HepG2 (cell line): ENCODE results near the gene MSMB. TPM values are rescaled to one million over a fixed set of nuclear protein-coding genes. Genes with fewer than 3 reads are reported as not detected.

ENCODE experiments used
- ADNP ChIP-seq: sonication (generic); formaldehyde crosslinking; IDR thresholded peaks from 2 replicates; pipeline ENCODE4 v1.4.0; 2020; ENCODE audit warnings: missing genetic modification reagents
- CENPT ChIP-seq: sonication (generic); formaldehyde crosslinking; IDR thresholded peaks from 2 replicates; pipeline ENCODE4 v1.8.0; 2022; ENCODE audit warnings: low read depth, mild to moderate bottlenecking, moderate library complexity, missing genetic modification reagents
- CREM ChIP-seq, 2 experiments: sonication (generic) in 1 of 2; formaldehyde crosslinking in 1 of 2; IDR thresholded peaks; 2 replicates each; pipeline versions ENCODE4 v1.4.0 to v1.6.1; 2016 to 2020; ENCODE audit warnings: antibody characterized with exemption in 1 of 2, mild to moderate bottlenecking in 1 of 2, missing genetic modification reagents in 1 of 2
- DNMT1 ChIP-seq: sonication (generic); formaldehyde crosslinking; IDR thresholded peaks from 2 replicates; pipeline ENCODE4 v1.5.1; 2020; ENCODE audit warnings: mild to moderate bottlenecking, missing genetic modification reagents
- DR1 ChIP-seq: sonication (generic); formaldehyde crosslinking; IDR thresholded peaks from 2 replicates; pipeline ENCODE4 v1.8.0; 2021; ENCODE audit warnings: mild to moderate bottlenecking, missing genetic modification reagents, inconsistent platforms
- GATAD2A ChIP-seq: IDR thresholded peaks from 2 replicates; pipeline ENCODE4 v1.6.1; 2016
- HES4 ChIP-seq: sonication (generic); formaldehyde crosslinking; IDR thresholded peaks from 2 replicates; pipeline ENCODE4 v1.9.0; 2021; ENCODE audit warnings: mild to moderate bottlenecking, missing genetic modification reagents, borderline replicate concordance
- KMT2B ChIP-seq: IDR thresholded peaks from 2 replicates; pipeline ENCODE4 v1.6.1; 2016; ENCODE audit warnings: missing genetic modification reagents, missing compliant biosample characterization
- NCOA2 ChIP-seq: sonication (generic); formaldehyde crosslinking; IDR thresholded peaks from 2 replicates; pipeline ENCODE4 v1.8.0; 2022; ENCODE audit warnings: inconsistent platforms
- NFIC ChIP-seq: IDR thresholded peaks from 2 replicates; pipeline ENCODE4 v1.6.1; 2012; ENCODE audit warnings: mild to moderate bottlenecking, low read length, inconsistent platforms
- PAWR ChIP-seq: sonication (generic); formaldehyde crosslinking; IDR thresholded peaks from 2 replicates; pipeline ENCODE4 v1.4.0; 2020; ENCODE audit warnings: missing genetic modification reagents, mild to moderate bottlenecking, borderline replicate concordance
- PHF20 ChIP-seq: sonication (generic); formaldehyde crosslinking; IDR thresholded peaks from 2 replicates; pipeline ENCODE4 v1.5.0; 2020; ENCODE audit warnings: mild to moderate bottlenecking, missing genetic modification reagents
- RXRB ChIP-seq: IDR thresholded peaks from 2 replicates; pipeline ENCODE4 v1.6.1; 2016; ENCODE audit warnings: borderline replicate concordance, missing genetic modification reagents, missing compliant biosample characterization
- SAFB2 ChIP-seq: sonication (generic); formaldehyde crosslinking; IDR thresholded peaks from 2 replicates; pipeline ENCODE4 v1.5.1; 2020; ENCODE audit warnings: missing genetic modification reagents, low read depth, mild to moderate bottlenecking, borderline replicate concordance
- SIN3B ChIP-seq: fragments of 150-350 bp; IDR thresholded peaks from 2 replicates; pipeline ENCODE4 v1.6.1; 2014; ENCODE audit warnings: low read length
- SMAD1 ChIP-seq: sonication (generic); formaldehyde crosslinking; IDR thresholded peaks from 2 replicates; pipeline ENCODE4 v1.4.0; 2020; ENCODE audit warnings: missing genetic modification reagents, low read depth, mild to moderate bottlenecking, borderline replicate concordance
- TSC22D2 ChIP-seq: sonication (generic); formaldehyde crosslinking; IDR thresholded peaks from 2 replicates; pipeline ENCODE4 v1.5.1; 2020; ENCODE audit warnings: missing genetic modification reagents, mild to moderate bottlenecking, borderline replicate concordance
- ZMAT3 ChIP-seq: sonication (generic); formaldehyde crosslinking; conservative IDR thresholded peaks from 2 replicates; pipeline ENCODE4 v1.7.0; 2021; ENCODE audit warnings: missing genetic modification reagents
- ZNF264 ChIP-seq: sonication (generic); formaldehyde crosslinking; IDR thresholded peaks from 2 replicates; pipeline ENCODE4 v1.4.0; 2020; ENCODE audit warnings: missing genetic modification reagents
- ZNF430 ChIP-seq: sonication (generic); formaldehyde crosslinking; IDR thresholded peaks from 2 replicates; pipeline ENCODE4 v1.9.0; 2021; ENCODE audit warnings: mild to moderate bottlenecking, missing genetic modification reagents
- ZNF496 ChIP-seq: sonication (generic); formaldehyde crosslinking; IDR thresholded peaks from 2 replicates; pipeline ENCODE4 v1.8.1; 2023; ENCODE audit warnings: mild to moderate bottlenecking, moderate library complexity, missing genetic modification reagents; ENCODE audit not compliant: insufficient replicate concordance
- ZNF619 ChIP-seq: sonication (generic); formaldehyde crosslinking; IDR thresholded peaks from 2 replicates; pipeline ENCODE4 v1.4.0; 2020; ENCODE audit warnings: mild to moderate bottlenecking, missing genetic modification reagents
- ZNF839 ChIP-seq: sonication (generic); formaldehyde crosslinking; IDR thresholded peaks from 2 replicates; pipeline ENCODE4 v1.4.0; 2020; ENCODE audit warnings: missing genetic modification reagents, mild to moderate bottlenecking, borderline replicate concordance
- polyA plus RNA-seq, 8 experiments: library from polyadenylated mRNA; depleted of rRNA in 3 of 8; stranded (reverse) in 7 of 8; unstranded in 1 of 8; fragments of >200 nt; fragmentation: Illumina TruSeq in 4 of 8; extraction: Trizol in 4 of 8; gene quantifications; 2 replicates each; pipeline versions ENCODE4 v1.2.1 to v1.2.3, GENCODE V29; 2011 to 2016; ENCODE audit warnings: low read depth in 4 of 8, missing spikeins in 1 of 8, mixed read lengths in 1 of 8; ENCODE audit not compliant: insufficient read depth in 1 of 8
- total RNA-seq, 5 experiments: library from RNA; depleted of rRNA; stranded (reverse); fragments of >200 nt; fragmentation: Illumina TruSeq; extraction: Trizol; gene quantifications; 2 replicates each; pipeline ENCODE4 v1.2.3, GENCODE V29; 2016; ENCODE audit warnings: low read depth in 1 of 5
- TF ChIP-seq, protein P1 (sequence below): sonication (generic); formaldehyde crosslinking; IDR thresholded peaks from 2 replicates; pipeline ENCODE4 v1.4.0; 2020; ENCODE audit warnings: missing genetic modification reagents, borderline replicate concordance
- TF ChIP-seq, protein P2 (sequence below): sonication (generic); formaldehyde crosslinking; IDR thresholded peaks from 2 replicates; pipeline ENCODE4 v1.4.0; 2020; ENCODE audit warnings: missing genetic modification reagents, borderline replicate concordance
- TF ChIP-seq, protein P3 (sequence below): sonication (generic); formaldehyde crosslinking; IDR thresholded peaks from 2 replicates; pipeline ENCODE4 v1.8.0; 2022; ENCODE audit warnings: mild to moderate bottlenecking, missing genetic modification reagents, borderline replicate concordance

MSMB gene
- total and polyA plus RNA-seq, 2 of the 13 experiments (the other 11 are each of a cell fraction or from before 2014, with no cell fraction given): 0.84 TPM; not detected in 1

DNA sequence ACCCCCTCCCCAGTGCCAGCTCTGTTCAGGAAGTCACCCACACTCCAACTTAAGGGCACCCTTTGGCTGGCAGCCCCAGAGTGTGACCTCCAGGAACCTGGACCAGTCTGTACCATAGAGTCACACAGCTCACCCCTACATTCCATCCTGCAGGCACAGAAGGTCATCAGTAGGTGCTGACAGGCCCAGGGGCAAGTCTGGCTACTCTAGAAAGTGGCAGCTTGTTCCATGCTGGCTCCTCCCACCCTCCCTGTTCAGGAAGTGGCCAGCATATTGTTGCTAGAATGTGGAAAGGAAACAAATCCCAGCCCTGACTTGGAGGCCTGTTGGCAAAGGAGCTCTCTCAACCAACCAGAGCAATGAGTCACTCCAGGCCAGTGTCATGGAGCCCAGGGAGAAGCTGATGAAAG is 12.5 kb downstream of the MSMB start (continued):
- TF ChIP-seq, protein P1, sequence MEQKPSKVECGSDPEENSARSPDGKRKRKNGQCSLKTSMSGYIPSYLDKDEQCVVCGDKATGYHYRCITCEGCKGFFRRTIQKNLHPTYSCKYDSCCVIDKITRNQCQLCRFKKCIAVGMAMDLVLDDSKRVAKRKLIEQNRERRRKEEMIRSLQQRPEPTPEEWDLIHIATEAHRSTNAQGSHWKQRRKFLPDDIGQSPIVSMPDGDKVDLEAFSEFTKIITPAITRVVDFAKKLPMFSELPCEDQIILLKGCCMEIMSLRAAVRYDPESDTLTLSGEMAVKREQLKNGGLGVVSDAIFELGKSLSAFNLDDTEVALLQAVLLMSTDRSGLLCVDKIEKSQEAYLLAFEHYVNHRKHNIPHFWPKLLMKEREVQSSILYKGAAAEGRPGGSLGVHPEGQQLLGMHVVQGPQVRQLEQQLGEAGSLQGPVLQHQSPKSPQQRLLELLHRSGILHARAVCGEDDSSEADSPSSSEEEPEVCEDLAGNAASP: no peak
- no peak for TF ChIP-seq DR1 (CRISPR knock-in tag)
- TF ChIP-seq, protein P2, sequence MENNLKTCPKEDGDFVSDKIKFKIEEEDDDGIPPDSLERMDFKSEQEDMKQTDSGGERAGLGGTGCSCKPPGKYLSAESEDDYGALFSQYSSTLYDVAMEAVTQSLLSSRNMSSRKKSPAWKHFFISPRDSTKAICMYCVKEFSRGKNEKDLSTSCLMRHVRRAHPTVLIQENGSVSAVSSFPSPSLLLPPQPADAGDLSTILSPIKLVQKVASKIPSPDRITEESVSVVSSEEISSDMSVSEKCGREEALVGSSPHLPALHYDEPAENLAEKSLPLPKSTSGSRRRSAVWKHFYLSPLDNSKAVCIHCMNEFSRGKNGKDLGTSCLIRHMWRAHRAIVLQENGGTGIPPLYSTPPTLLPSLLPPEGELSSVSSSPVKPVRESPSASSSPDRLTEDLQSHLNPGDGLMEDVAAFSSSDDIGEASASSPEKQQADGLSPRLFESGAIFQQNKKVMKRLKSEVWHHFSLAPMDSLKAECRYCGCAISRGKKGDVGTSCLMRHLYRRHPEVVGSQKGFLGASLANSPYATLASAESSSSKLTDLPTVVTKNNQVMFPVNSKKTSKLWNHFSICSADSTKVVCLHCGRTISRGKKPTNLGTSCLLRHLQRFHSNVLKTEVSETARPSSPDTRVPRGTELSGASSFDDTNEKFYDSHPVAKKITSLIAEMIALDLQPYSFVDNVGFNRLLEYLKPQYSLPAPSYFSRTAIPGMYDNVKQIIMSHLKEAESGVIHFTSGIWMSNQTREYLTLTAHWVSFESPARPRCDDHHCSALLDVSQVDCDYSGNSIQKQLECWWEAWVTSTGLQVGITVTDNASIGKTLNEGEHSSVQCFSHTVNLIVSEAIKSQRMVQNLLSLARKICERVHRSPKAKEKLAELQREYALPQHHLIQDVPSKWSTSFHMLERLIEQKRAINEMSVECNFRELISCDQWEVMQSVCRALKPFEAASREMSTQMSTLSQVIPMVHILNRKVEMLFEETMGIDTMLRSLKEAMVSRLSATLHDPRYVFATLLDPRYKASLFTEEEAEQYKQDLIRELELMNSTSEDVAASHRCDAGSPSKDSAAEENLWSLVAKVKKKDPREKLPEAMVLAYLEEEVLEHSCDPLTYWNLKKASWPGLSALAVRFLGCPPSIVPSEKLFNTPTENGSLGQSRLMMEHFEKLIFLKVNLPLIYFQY (CRISPR knock-in tag): no peak
- no peak for TF ChIP-seq HES4 (CRISPR knock-in tag)
- no peak for TF ChIP-seq NFIC
- TF ChIP-seq CREM (IDR thresholded peaks at IDR 0.05): no peak
- no peak for TF ChIP-seq CREM (CRISPR knock-in tag; IDR thresholded peaks at IDR 0.05)
- no peak; the same call in 1 of the 2 replicates for TF ChIP-seq ZNF264 (CRISPR knock-in tag)
- TF ChIP-seq NCOA2 (CRISPR knock-in tag): no peak
- no peak for TF ChIP-seq DNMT1
- TF ChIP-seq SAFB2 (CRISPR knock-in tag): no peak
- no peak for TF ChIP-seq SIN3B
- TF ChIP-seq ZNF430 (CRISPR knock-in tag): peak; percentile 59; the same call in 1 of the 2 replicates
- TF ChIP-seq ZNF619: 0 out of 2 replicates have a peak, but pooled peaks have one; percentile 45
- no peak for TF ChIP-seq KMT2B (CRISPR knock-in tag)
- no peak for TF ChIP-seq ADNP
- no peak for TF ChIP-seq ZNF496 (CRISPR knock-in tag)
- no peak for TF ChIP-seq ZNF839 (CRISPR knock-in tag)
- TF ChIP-seq GATAD2A (CRISPR knock-in tag): peak; percentile 58
- TF ChIP-seq TSC22D2 (CRISPR knock-in tag): no peak
- no peak for TF ChIP-seq PHF20 (CRISPR knock-in tag)
- no peak for TF ChIP-seq PAWR
- TF ChIP-seq RXRB (CRISPR knock-in tag): peak; percentile 70
- 0 out of 2 replicates have a peak, but pooled peaks have one; percentile 23 for TF ChIP-seq ZMAT3
- TF ChIP-seq SMAD1 (CRISPR knock-in tag): no peak
- TF ChIP-seq, protein P3, sequence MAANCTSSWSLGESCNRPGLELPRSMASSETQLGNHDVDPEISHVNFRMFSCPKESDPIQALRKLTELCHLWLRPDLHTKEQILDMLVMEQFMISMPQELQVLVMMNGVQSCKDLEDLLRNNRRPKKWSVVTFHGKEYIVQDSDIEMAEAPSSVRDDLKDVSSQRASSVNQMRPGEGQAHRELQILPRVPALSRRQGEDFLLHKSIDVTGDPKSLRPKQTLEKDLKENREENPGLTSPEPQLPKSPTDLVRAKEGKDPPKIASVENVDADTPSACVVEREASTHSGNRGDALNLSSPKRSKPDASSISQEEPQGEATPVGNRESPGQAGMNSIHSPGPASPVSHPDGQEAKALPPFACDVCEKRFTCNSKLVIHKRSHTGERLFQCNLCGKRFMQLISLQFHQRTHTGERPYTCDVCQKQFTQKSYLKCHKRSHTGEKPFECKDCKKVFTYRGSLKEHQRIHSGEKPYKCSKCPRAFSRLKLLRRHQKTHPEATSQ (CRISPR knock-in tag): no peak
- TF ChIP-seq CENPT (CRISPR knock-in tag): no peak
